ENCODE data around the gene MAD1L1.

The MAD1L1 gene

DNA sequence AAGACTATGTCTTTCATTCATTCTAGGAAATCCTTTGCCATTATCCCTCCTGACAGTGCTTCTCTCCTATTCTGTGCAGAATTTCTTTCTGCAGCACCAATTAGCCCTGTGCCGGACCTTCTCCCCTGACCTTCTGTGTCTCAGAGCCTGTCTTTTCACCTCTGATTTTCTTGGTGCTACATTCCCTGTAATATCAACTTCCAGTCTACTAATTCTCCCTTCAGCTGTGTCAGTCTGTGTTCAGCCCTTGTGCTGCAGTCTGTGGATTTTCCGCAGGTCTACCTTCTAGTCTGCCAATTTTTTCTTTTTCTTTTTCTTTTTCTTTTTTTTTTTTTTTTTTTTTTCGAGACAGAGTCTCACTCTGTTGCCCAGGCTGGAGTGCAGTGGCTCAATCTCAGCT is 446.9 kb downstream of the MAD1L1 start:
- Histone ChIP-seq H3K4me2 (ENCODE audit: insufficient read depth, low read length) (no peak overlapping the region), H3K36me3 (ENCODE audit: insufficient read depth, low read length) (no peaks in the 10 kb centered on the region), H3K9me3 (ENCODE audit: insufficient read depth, low read length, severe bottlenecking) (peaks cover 4% of the 10 kb centered on the region), H3K4me1 (ENCODE audit: insufficient read depth, low read length) (no peaks in the 10 kb centered on the region), H3K79me2 (ENCODE audit: insufficient read depth, low read length) (no peaks in the 10 kb centered on the region), H3K27ac (ENCODE audit: low read length) (no peak overlapping the region), H4K20me1 (ENCODE audit: insufficient read depth, low read length) (no peaks in the 10 kb centered on the region), H3K4me3 (ENCODE audit: low read depth in 1 of 2, low read length in 2 of 2) (no peak overlapping the region), H3K27me3 (ENCODE audit: insufficient read depth, low read length, poor library complexity) (no peaks in the 10 kb centered on the region), H2AFZ (ENCODE audit: low read depth, low read length) (no peak overlapping the region), H3K9ac (ENCODE audit: low read depth, low read length) (no peak overlapping the region)
- ATAC-seq (ENCODE audit: insufficient read depth, low read depth) (no peak), DNase-seq (no peak)
- no peak for TF ChIP-seq EZH2 (IDR thresholded peaks at IDR 0.05; ENCODE audit: borderline replicate concordance, low read depth, low read length, severe bottlenecking)
- TF ChIP-seq, protein P1, sequence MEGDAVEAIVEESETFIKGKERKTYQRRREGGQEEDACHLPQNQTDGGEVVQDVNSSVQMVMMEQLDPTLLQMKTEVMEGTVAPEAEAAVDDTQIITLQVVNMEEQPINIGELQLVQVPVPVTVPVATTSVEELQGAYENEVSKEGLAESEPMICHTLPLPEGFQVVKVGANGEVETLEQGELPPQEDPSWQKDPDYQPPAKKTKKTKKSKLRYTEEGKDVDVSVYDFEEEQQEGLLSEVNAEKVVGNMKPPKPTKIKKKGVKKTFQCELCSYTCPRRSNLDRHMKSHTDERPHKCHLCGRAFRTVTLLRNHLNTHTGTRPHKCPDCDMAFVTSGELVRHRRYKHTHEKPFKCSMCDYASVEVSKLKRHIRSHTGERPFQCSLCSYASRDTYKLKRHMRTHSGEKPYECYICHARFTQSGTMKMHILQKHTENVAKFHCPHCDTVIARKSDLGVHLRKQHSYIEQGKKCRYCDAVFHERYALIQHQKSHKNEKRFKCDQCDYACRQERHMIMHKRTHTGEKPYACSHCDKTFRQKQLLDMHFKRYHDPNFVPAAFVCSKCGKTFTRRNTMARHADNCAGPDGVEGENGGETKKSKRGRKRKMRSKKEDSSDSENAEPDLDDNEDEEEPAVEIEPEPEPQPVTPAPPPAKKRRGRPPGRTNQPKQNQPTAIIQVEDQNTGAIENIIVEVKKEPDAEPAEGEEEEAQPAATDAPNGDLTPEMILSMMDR (IDR thresholded peaks at IDR 0.05; ENCODE audit: borderline replicate concordance, extremely low read depth, low read length, poor library complexity, severe bottlenecking) = no peak

DNA sequence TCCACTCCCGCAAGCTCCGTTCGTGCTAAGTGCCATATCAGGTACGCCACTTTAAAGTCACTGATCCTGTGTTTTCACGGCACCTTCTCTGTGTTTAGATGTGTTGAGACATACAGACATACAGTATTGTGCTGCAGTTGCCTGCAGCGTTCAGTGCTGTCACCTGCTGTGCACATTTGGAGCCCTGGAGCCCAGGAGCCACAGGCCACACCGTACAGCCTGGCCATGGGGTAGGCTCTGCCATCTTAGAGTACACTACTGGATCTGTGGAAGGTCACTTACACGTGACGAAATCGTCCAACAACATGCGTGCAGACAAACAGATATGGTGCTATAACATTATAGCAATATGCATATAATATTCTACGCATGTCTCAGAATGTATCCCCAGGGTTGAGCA is 451.4 kb downstream of the MAD1L1 start:
- H3K4me2 ChIP-seq (ENCODE audit: insufficient read depth, low read length) = no peak overlapping the region
- no peaks in the 10 kb centered on the region for H3K36me3 ChIP-seq (ENCODE audit: insufficient read depth, low read length)
- H3K9ac ChIP-seq (ENCODE audit: low read depth, low read length) = no peak overlapping the region
- no peak for TF ChIP-seq EZH2 (IDR thresholded peaks at IDR 0.05; ENCODE audit: borderline replicate concordance, low read depth, low read length, severe bottlenecking)
- TF ChIP-seq, protein P1 (IDR thresholded peaks at IDR 0.05; ENCODE audit: borderline replicate concordance, extremely low read depth, low read length, poor library complexity, severe bottlenecking) = no peak
- H3K4me3 ChIP-seq (ENCODE audit: low read depth in 1 of 2, low read length in 2 of 2) = no peak overlapping the region
- peaks cover 6% of the 10 kb centered on the region for H3K9me3 ChIP-seq (ENCODE audit: insufficient read depth, low read length, severe bottlenecking)
- no peak overlapping the region for H2AFZ ChIP-seq (ENCODE audit: low read depth, low read length)
- no peaks in the 10 kb centered on the region for H3K27me3 ChIP-seq (ENCODE audit: insufficient read depth, low read length, poor library complexity)
- no peaks in the 10 kb centered on the region for H3K4me1 ChIP-seq (ENCODE audit: insufficient read depth, low read length)
- no peaks in the 10 kb centered on the region for H4K20me1 ChIP-seq (ENCODE audit: insufficient read depth, low read length)
- ATAC-seq (ENCODE audit: insufficient read depth, low read depth) = no peak
- no peak overlapping the region for H3K27ac ChIP-seq (ENCODE audit: low read length)
- DNase-seq = no peak
- no peaks in the 10 kb centered on the region for H3K79me2 ChIP-seq (ENCODE audit: insufficient read depth, low read length)

DNA sequence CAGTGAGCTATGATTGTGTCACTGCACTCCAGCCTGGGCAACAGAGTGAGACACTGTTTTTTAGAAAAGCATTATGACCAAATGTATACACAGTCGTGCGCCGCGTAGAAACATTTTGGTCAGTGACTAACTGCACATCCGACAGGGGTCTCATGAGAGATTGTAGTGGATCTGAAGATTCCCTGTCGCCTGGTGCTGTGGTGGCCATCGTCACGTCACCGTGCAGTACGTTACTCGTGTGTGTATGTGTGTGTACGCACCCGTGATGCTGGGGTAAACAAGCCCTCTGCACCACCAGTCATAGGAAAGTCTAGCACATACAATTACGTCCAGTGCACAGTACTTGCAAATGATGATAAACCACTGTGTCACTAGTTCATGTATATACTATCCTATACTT is 453.3 kb downstream of the MAD1L1 start:
- Histone ChIP-seq H3K27me3 (ENCODE audit: insufficient read depth, low read length, poor library complexity) (no peaks in the 10 kb centered on the region), H3K9me3 (ENCODE audit: insufficient read depth, low read length, severe bottlenecking) (peaks cover 2% of the 10 kb centered on the region), H3K4me3 (ENCODE audit: low read depth in 1 of 2, low read length in 2 of 2) (no peak overlapping the region), H3K4me1 (ENCODE audit: insufficient read depth, low read length) (no peaks in the 10 kb centered on the region), H3K36me3 (ENCODE audit: insufficient read depth, low read length) (no peaks in the 10 kb centered on the region), H4K20me1 (ENCODE audit: insufficient read depth, low read length) (no peaks in the 10 kb centered on the region), H3K4me2 (ENCODE audit: insufficient read depth, low read length) (no peak overlapping the region), H3K9ac (ENCODE audit: low read depth, low read length) (no peak overlapping the region), H2AFZ (ENCODE audit: low read depth, low read length) (no peak overlapping the region), H3K27ac (ENCODE audit: low read length) (no peak overlapping the region), H3K79me2 (ENCODE audit: insufficient read depth, low read length) (no peaks in the 10 kb centered on the region)
- TF ChIP-seq, protein P1 (IDR thresholded peaks at IDR 0.05; ENCODE audit: borderline replicate concordance, extremely low read depth, low read length, poor library complexity, severe bottlenecking) = no peak
- TF ChIP-seq EZH2 (IDR thresholded peaks at IDR 0.05; ENCODE audit: borderline replicate concordance, low read depth, low read length, severe bottlenecking) = no peak
- ATAC-seq (ENCODE audit: insufficient read depth, low read depth) (no peak), DNase-seq (no peak)

DNA sequence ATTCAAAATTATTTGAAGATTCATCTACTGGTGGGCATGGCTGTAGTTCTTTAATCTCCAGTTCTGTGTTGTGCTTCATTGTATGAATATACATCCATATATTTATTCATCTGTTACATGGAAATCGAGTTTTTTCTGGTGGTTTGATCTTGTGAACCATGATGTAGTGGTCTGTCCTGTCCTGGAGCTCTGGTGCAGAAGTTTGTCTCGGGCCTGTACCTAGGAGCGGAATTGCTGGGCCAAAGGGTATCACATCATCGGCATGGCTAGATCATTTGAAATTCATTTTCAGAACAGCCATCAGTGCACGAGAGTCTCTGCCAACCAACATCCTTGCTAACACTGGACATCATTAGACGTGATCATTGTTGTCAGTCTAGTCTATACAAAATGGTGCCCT is 455.6 kb downstream of the MAD1L1 start:
- no peak for ATAC-seq (ENCODE audit: insufficient read depth, low read depth)
- no peak overlapping the region for H2AFZ ChIP-seq (ENCODE audit: low read depth, low read length)

More for the DNA sequence above, 455.6 kb downstream of the MAD1L1 start:
- Histone ChIP-seq H3K27ac (ENCODE audit: low read length) (no peak overlapping the region), H3K4me2 (ENCODE audit: insufficient read depth, low read length) (no peak overlapping the region), H3K9ac (ENCODE audit: low read depth, low read length) (no peak overlapping the region), H3K36me3 (ENCODE audit: insufficient read depth, low read length) (no peaks in the 10 kb centered on the region), H3K4me3 (ENCODE audit: low read depth in 1 of 2, low read length in 2 of 2) (no peak overlapping the region), H3K27me3 (ENCODE audit: insufficient read depth, low read length, poor library complexity) (no peaks in the 10 kb centered on the region), H4K20me1 (ENCODE audit: insufficient read depth, low read length) (no peaks in the 10 kb centered on the region), H3K79me2 (ENCODE audit: insufficient read depth, low read length) (no peaks in the 10 kb centered on the region), H3K9me3 (ENCODE audit: insufficient read depth, low read length, severe bottlenecking) (peaks cover 2% of the 10 kb centered on the region), H3K4me1 (ENCODE audit: insufficient read depth, low read length) (no peaks in the 10 kb centered on the region)
- DNase-seq = no peak
- TF ChIP-seq, protein P1 (IDR thresholded peaks at IDR 0.05; ENCODE audit: borderline replicate concordance, extremely low read depth, low read length, poor library complexity, severe bottlenecking) = no peak
- TF ChIP-seq EZH2 (IDR thresholded peaks at IDR 0.05; ENCODE audit: borderline replicate concordance, low read depth, low read length, severe bottlenecking) = no peak

Data from DND-41 (cell line).